CMK (cell line): ENCODE results near the gene MRPL44.

Experiments used
- DNase-seq: peaks from one replicate; pipeline ENCODE4 v3.0.0-alpha.2; 2010; ENCODE audit warnings: low read depth

MRPL44 gene

GRCh38 chr2:224009605-224010315 is 52.5 kb downstream of the MRPL44 start:
- no peak for DNase-seq

GRCh38 chr2:224011837-224012236 is 54.6 kb downstream of the MRPL44 start:
- DNase-seq = no peak

- no peak for DNase-seq
Measured at GRCh38 chr2:224014336-224014735, 57.1 kb downstream of the MRPL44 start.

- DNase-seq = no peak
Measured at GRCh38 chr2:224016963-224017362, 59.7 kb downstream of the MRPL44 start.
